ENCODE data around the gene ZNF787.
A peak's percentile ranks its signal among the peaks of the same experiment; 100 is the strongest.

ZNF787 gene

GRCh38 chr19:56163097-56163496 lies 42.0 kb upstream of the ZNF787 start (continued):
- TF ChIP-seq CSRNP3 (CRISPR knock-in tag; IDR thresholded peaks at IDR 0.05): no peak

- TF ChIP-seq CSRNP3 (CRISPR knock-in tag; IDR thresholded peaks at IDR 0.05) (no peak), ZC3H10 (CRISPR knock-in tag; IDR thresholded peaks at IDR 0.05) (no peak)
- peak; percentile 32; the same call in 2 of the 3 replicates for ATAC-seq
Observed at GRCh38 chr19:56162258-56162657, 41.2 kb upstream of the ZNF787 start.

GRCh38 chr19:56161534-56161933 lies 40.4 kb upstream of the ZNF787 start:
- TF ChIP-seq BACH2 (CRISPR knock-in tag; IDR thresholded peaks at IDR 0.05; ENCODE audit: borderline replicate concordance): no peak
- TF ChIP-seq CSDC2 (CRISPR knock-in tag; IDR thresholded peaks at IDR 0.05): no peak
- no peak for TF ChIP-seq ZC3H10 (CRISPR knock-in tag; IDR thresholded peaks at IDR 0.05)
- no peak for TF ChIP-seq POU6F1 (CRISPR knock-in tag; IDR thresholded peaks at IDR 0.05; ENCODE audit: borderline replicate concordance, low read depth)
- no peak for TF ChIP-seq ZNF565 (CRISPR knock-in tag; conservative IDR thresholded peaks at IDR 0.05; ENCODE audit: low read depth)
- no peak for TF ChIP-seq ESRRG (CRISPR knock-in tag; IDR thresholded peaks at IDR 0.05)
- TF ChIP-seq TCF4 (CRISPR knock-in tag; IDR thresholded peaks at IDR 0.05; ENCODE audit: borderline replicate concordance): no peak
- no peak for TF ChIP-seq TSHZ2 (CRISPR knock-in tag; IDR thresholded peaks at IDR 0.05)
- no peak for TF ChIP-seq ZNF8 (CRISPR knock-in tag; IDR thresholded peaks at IDR 0.05)
- TF ChIP-seq ZFP30 (CRISPR knock-in tag; IDR thresholded peaks at IDR 0.05): no peak
- no peak for TF ChIP-seq OSR1 (CRISPR knock-in tag; IDR thresholded peaks at IDR 0.05)
- no peak; the same call in 2 of the 3 replicates for ATAC-seq

GRCh38 chr19:56159622-56160271 lies 38.7 kb upstream of the ZNF787 start:
- ATAC-seq: no peak
- no peak for TF ChIP-seq GLIS3 (CRISPR knock-in tag; IDR thresholded peaks at IDR 0.05)
- TF ChIP-seq ISL1 (CRISPR knock-in tag; IDR thresholded peaks at IDR 0.05): no peak
- TF ChIP-seq TCF4 (CRISPR knock-in tag; IDR thresholded peaks at IDR 0.05; ENCODE audit: borderline replicate concordance): no peak
- TF ChIP-seq ZNF8 (CRISPR knock-in tag; IDR thresholded peaks at IDR 0.05): no peak
- TF ChIP-seq ZNF565 (CRISPR knock-in tag; conservative IDR thresholded peaks at IDR 0.05; ENCODE audit: low read depth): no peak
- TF ChIP-seq ZC3H10 (CRISPR knock-in tag; IDR thresholded peaks at IDR 0.05): no peak
- TF ChIP-seq ZNF70 (CRISPR knock-in tag; IDR thresholded peaks at IDR 0.05): no peak

GRCh38 chr19:56159009-56159559 lies 38.0 kb upstream of the ZNF787 start:
- ATAC-seq: no peak
- TF ChIP-seq RARB (CRISPR knock-in tag; IDR thresholded peaks at IDR 0.05): no peak

Measured in SK-N-SH treated with all-trans-retinoic acid at 6 μM for 48 hours (cell line).